NCI-H524 treated with DMSO at 0.1 percent for 48 hours (cell line): ENCODE data around the gene TMEM185B.
"Not testable (repeated sequence)": the region's sequence is repeated elsewhere in the genome, so short reads cannot be mapped to it uniquely, and the experiment has no call there.

Source experiments
- DNase-seq: peaks from one replicate; lab custom pipeline; 2025; lab: John Stamatoyannopoulos, UW

The TMEM185B gene

DNA sequence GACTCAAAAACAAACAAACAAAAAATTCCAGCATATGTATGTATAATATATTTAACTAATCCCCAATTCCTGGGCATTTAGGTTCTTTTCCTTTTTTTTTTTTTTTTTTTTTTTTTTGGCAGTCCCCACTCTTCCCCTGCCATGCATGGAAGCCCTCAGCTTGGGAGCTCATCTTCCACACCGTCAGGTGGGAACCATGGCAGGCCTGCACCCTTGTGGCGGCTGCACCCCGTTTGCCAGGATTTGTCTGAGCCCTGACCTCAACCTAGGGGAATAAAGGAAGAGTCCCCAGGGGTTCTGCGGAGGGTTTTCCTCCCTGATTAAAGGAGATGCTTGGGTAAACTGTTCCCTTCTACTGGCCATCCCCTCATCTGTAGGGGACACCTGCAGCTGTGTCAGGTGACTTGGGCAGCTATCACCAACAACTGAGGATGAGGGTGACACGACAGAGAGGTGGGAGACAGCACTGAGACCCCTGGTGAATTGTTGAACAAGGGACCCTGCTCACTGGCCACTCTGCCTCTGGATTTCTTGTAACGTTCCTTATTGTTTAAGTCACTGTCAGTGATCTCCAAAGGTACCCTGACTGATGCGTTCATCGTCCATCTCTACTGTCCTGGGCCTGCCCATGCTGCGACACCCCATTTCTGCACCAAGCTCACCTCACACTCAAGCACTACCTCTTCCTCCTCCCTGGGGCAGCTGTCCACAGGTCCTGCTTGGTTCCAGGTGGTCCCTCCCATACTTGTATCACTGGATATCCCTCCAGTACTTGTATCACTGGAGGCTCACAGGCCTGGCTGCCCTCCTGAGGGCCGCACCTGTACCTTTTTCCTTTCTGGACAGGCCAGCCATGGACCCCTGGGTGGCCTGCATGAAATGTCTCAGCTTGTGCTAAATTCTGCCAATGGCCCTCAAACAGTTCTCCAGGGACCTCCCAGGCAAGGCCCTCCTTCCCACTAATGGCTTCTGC is 14.5 kb downstream of the TMEM185B start:
- no peak for DNase-seq

DNA sequence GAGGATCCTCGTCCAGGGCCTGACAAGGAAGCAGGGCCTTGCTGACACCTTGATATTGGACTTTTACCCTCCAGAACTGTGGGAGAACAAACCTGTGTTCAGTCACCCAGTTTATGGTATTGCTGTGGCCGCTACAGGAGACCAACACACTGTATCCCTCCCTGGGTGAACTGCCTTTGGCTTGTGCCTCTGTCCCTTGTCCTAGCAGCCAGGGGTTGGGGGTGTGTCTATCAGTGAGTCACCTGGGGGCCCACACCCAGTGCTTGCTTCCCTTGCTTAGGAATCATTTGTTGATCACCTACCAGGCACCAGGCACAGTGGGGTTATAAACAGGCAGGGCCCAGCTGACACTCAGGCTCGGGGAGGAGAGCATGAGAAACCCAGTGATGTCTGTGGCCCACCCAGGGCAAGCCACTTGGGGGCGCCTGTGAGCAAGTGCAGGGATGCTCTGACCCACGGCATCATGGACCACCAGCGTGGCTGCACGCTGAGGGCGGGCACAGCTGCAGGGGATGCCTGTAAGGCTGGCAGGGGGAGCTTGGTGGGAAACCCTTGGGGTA is 17.1 kb downstream of the TMEM185B start:
- DNase-seq, result no peak

DNA sequence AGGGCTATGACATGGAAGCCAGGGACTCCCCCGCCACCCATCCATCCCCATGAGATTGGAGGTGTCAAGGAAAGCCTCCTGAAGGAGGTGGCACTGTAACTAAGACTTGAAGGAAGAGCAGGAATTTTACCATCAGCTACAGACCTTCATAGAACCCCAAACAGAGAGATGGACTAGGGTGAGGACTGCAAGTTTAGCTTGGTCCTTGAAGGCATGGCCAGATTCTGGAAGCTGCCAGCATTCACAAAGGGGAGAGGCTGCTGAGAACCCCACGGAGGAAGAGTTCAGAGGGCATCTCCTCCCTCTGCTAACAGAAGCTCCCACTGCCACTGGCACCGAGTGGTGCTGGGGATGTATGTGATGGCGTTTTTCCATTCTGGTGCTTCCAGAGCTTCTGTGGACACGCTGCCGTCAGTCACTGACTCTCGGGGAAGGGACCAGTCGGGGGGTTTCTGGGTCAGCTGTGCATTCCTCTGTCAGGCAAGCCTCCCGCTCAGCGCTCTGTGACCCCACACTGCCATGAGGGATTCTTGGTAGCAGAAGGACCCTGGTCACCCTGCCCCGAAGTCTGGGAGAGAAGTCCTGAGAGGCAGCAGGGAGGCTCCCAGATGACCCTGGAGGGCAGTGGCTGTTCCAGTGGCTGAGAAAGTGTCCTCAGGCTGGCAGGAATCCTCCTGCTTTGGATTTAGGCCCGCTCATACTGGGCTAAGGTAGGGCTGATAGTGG is 18.1 kb downstream of the TMEM185B start:
- no peak for DNase-seq

DNA sequence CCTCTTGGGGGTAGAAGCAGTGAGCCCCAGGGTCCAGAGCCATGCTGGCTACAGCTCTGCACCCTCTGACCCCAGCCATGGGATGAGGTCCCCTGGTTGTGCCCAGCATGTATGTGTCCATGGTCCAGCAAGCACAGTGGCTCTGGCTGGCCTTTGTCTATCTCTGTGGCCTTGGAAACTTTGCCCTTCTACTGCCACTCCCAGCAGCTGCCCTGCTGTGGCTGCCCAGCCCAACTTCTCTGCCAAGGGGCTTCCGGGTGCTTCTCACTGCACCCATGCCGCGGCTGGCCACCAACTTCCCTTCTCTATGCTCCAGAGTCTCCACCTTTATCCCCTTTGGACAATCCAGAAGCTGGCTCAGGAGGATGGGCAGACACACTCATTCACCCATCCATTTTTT is 18.8 kb downstream of the TMEM185B start:
- no peak for DNase-seq

DNA sequence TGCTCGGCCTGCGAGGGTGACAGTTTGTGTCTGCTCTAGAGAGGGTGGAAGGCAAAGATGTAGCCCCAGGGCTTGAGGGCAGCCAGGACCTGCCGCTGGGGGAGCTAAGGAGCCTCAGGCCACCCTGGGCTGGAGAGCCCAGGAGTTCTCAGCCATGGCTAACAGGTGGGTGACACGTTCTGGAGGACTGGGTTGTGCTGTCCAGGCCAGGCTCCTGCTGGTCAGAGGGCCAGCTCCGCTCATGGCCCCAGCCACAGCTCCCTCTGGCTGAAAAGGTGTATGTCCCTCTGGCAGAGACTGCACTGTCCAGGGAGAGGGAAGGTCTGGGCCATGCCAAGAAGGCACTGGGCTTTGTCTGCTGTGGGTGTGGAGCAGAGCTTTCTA is 19.2 kb downstream of the TMEM185B start:
- DNase-seq, result no peak

DNA sequence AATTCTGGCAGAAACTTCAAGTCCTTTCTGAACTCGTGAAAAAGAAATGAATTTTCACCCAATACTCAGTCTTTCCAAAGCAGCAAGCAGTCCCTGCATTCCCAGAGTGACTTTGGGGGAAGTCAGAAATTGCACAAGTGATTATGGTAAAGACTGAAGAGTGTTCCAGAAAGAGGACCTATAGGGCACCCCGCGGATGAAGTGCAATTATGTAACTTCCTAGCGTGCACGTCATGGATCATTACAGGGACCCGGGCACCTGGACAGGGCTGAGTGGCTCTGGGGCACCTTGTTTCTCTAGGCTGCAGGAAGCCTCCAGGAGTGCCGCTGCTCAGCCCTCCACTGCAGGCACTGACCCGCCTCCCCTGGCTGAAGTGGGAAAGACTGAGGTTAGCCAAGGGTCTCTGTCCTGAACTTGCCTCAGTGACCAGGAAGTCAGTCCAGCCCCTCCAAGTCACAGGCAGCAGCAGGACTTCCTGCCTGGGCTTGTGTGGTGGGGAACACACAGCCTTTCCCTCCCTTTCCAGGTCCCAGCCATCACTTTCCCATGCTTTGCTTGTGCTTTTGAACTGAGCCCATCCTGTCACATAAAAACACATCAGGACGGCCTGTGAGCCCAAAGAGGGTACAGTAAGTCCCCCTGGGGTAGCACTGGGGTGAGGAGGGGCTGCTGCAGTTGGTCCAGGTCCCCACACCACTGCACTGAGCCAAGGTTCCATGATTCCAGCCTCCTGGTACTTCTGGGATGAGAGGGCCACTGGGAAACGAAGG is 19.8 kb downstream of the TMEM185B start:
- no peak for DNase-seq

DNA sequence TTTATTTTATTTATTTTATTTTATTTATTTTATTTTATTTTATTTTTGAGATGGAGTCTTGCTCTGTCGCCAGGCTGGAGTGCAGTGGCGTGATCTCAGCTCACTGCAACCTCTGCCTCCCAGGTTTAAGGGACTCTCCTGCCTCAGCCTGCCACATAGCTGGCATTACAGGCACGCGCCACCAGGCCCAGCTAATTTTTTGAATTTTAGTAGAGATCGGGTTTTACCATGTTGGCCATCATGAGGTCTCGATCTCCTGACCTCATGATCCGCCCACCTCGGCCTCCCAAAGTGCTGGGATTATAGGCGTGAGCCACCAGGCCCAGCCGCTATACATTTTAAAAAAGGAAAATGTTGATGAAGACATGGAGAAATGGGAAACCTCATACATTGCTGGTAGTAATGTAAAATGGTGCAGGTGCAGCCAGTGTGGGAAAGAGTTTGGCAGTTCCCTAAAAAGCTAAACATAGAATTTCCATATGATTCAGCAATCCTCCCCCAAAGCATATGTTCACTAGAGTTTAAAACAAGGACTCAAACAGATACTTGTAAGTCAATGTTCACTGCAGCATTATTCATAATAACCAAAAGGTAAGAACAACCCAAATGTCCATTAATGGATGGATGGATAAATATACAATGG is 23.3 kb downstream of the TMEM185B start:
- not testable (repeated sequence) for DNase-seq

DNA sequence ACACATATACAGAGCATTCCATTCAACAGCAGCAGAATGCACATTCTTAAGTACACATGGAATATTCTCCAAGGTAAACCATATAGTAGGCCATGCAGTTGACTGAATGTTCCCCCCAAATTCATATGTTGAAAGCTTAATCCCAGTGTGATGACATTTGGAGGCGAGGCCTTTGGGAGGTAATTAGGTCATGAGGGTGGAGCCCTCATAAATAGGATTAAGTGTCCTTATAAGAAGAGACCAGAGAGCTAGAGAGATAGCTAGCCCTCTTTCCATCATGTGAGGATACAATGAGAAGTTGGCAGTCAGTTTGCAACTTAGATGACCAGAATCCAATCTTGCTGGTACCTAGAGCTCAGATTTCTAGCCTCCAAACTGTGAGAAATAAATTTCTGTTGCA is 27.6 kb downstream of the TMEM185B start:
- DNase-seq, result no peak

DNA sequence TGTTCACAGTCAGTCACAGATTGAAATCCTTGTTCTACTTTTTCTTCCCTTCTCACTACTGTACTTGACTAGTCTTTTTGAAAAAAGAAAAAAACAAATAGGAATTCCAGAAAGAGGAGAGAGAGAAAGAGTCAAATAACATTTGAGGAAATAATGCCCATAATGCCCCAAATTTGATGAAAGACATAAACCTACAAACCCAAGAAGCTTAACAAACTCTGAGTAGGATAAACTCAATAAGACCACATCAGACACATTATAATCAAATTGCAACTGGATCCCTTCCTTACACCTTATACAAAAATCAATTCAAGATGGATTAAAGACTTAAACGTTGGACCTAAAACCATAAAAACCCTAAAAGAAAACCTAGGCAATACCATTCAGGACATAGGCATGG is 30.9 kb downstream of the TMEM185B start:
- no peak for DNase-seq

DNA sequence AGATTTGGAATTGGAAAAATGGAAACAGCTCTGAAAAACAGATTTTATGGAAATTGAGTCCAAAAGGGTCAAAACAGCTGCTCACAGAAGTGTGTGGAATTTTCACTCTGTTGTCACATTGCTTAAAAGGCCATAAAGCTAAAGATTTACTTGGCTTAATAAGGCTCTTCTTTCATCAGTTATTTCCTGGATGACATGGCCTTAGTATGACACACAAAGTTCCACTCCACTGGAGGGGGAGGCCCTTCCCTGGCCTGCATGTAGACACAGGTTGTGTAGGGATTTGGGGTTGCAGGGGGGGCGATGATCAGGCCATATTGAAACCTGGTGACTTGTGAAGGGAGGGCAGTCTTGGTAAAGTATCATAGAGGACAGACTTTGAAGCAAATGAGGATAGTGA is 34.0 kb downstream of the TMEM185B start:
- DNase-seq, result no peak

DNA sequence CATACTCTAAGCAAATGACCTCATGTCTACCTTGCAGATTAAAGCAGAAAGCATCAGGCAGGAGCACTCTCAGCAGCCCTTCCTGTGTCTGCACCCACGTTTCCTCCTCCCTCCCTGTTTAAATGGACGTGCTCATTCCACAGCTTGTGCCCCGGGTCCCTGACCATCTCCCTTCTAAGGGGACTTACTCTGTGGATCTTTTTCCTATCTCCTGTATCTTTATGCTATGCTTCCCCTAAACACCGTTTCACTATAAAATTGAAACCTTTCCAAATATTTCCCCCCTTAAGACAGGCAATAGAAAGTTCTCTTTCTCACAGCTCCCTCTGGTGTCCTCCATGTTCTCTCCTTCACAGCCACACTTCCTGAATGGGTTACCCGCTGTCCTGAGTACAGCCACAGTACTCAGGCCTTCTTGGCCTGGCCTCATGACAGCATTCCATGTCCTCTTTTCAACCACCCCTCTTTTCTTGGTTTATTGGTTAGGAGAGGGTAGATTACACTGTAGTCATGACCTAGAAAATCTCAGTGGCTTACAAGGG is 41.1 kb downstream of the TMEM185B start:
- DNase-seq, result no peak

DNA sequence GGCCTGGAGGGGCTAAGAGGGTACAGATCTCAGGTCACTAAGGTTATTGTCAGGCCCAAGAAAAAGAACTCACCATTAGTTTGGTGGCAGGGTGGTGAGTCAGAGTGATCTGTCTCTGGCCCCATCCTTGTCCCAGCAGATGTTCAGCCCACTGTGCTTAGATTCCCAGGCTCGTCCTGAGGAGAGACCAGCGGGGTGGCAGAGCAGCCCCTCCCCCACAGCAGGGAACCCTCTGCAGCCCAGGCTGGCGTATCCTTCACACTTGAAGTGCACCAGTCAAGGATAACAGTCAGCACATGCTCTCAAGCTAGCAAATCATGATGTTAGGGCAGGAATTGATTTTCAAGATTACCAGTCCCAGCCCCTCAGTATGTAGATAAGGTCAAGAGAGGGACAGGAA is 43.1 kb downstream of the TMEM185B start:
- DNase-seq, result no peak

DNA sequence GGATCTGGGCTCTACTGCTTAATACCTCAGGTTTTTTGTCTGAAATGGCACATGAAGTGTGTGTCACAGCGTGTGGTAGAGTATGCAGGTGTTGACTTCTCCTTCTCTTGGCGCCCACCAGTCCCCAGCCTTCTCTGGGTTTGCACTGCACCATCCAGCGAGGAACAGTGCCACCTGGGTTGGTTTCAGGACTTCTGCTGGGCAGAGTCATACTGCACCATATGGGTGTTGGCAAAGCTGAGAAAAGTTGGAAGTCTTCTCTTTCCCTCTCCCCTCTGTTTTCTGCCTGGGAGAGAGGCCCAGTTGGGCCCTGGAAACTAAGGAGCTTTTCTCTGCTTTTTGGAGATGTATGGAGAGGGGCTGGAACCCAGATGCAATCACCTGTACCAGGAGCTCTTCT is 43.8 kb downstream of the TMEM185B start:
- DNase-seq, result no peak

DNA sequence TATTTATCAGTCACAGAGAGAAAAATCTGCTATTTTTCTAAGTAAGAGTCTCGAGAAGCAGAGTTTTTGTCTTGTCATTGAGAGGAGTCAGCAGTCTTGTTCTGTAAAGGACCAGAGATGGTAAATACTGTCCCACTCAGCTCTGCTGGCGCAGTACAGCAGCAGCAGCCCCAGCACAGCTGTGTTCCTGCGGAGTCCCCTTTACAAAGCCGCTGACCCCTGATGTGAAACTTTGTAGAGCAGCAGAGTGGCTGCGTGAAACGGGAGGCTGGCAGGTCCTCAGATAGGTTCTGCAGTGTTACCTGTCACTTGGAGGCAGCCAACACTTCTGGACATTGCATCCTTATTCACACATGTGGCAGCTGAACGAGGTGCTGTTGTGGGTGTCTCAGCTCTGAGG is 45.2 kb downstream of the TMEM185B start:
- DNase-seq, result no peak

DNA sequence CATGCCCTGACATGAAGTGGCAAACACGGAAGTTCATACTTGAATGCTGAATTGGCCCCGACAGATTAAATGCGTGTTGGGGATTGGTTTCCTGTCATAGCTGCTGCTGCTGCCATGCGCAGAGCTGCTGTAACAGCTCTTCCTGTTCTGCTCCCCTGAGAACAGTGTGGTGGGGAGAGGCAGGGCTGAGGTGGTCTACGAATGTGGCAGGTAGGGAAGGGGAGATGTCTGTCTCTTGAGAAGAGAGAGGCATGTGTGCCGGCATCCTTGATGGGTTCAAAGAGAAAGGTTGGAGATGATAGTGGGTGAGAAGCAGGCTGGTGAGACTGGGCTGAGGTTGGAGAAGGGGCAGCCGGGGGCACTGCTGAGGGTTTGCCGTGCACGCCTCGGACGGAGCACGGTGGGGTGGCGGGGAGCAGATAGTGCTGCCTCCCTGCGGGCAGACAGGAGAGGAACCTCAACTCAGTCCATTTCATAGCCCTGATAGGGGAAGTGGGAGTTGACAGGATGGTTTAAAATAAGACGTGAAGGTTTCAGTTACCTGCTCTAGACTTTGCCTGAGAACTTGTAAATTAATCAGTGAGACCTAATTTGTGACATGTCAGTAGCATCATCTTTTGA is 46.1 kb downstream of the TMEM185B start:
- no peak for DNase-seq

DNA sequence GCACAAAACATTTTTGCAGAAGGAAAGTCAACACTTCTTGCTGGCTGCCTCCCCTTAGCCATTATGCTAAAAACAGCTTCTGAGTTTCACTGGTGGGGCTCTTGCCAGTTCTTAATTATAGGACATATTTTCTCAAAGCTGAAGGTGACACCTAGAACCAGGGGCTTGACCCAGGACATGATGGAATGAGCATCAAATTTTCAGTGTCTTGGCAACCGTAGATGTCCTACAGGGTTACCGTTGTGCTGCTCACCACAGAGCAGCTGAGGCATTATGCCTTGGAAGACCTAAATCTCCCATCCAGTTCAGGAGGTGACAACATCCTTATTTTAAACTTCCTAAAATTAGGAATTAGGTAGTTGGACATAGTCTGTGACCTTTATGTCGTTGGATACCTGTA is 46.7 kb downstream of the TMEM185B start:
- no peak for DNase-seq

DNA sequence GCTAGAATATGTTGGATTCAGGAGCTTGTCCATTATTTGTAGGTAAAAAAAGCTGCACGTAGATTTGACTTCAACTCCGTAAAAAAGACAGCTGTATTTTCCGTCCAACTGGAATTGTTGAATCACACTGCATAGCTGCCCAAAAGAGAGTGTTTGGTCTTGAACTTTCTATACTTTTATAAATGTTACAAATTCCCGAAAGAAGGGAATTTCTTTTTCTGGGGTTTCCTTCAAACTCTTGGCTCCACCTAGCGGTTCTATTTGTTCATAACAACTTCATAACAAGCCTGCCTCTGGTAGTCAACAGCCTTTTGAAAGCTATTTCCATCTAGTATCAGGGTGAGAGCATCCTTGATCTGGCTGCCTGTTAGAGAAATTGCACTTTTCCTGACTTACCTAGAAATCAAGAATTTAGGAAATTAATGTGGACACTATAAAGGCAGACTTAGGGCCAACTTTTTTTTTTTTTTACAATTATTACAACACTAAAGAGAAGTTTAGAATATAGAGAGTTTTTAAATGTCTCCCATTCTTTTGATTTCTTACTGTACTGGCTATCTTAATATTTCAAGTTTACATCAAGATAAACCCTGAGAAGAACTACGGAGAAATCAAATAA is 48.1 kb downstream of the TMEM185B start:
- DNase-seq, result no peak
